Hematopoietic multipotent progenitor cell treated with erythropoietin and hydrocortisone succinate and interleukin-3 and kit ligand, for 15 days (in vitro differentiated cells): ENCODE data around the gene PHYKPL.
"Not testable (repeated sequence)": the region's sequence is repeated elsewhere in the genome, so short reads cannot be mapped to it uniquely, and the experiment has no call there.

Experiments
- DNase-seq: peaks from one replicate; pipeline ENCODE4 v3.0.0-alpha.2; 2015; ENCODE audit warnings: low spot score

Gene PHYKPL

DNA sequence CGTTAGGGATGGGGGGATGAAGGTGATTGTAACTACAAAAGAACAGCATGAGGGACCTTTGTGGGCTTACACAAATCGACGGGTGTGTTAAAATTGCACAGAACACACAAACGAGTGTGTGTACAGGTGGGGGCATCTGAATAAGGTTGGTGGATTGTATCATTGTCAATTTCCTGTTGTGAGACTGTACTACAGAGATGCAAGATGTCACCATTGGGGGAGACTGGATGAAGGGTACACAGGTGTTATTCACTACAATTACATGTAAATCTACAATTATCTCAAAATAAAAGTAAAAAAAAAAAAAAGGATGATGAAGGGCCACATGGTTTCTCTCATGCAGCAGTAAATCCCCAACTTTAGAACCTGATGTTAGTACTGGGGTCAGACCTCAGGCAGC, 31.4 kb upstream of the PHYKPL start:
- no peak for DNase-seq

DNA sequence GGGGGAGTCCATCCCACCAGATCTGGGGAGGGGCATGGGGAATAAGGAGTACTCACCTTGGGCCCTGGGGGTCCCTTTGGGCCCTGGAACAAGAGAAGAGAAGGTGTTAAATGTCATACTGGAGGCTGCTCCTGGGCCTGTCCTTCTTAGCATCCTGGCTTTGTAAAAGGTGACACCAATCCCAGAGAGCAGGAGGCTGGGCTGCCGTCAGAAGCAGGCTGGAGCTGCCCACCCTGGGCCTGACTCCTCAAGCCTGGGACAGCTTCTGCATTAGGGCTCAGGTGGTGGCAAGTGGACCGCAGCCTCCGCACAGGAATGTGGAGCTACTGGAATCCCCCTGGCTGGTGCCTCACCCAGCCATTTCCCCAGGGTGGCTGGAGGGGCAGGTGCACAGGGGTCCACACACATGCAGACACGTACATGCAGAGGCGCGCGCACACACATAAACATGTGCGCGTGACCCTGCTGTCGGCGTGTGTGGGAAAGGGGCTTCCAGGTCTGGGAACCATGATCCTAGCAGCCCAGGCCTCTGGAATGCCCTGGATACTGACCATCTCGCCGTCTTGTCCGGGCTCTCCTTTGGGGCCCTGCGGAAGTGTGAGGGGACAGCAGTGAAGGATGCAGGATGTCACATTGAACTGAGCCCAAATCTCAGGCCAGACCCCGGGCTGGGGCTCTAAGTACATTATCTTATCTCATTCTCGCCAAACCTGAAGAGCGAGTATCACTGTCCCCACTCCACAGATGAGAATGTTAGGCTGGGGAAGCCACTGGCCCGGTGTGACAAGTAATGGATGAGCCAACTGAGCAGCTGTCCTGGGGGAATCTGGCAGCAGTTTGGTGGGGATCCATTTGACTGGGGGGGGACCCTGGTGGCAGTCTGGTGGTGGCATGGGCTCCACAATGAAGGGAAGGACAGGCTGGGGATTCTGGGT, 29.3 kb upstream of the PHYKPL start:
- DNase-seq: no peak

DNA sequence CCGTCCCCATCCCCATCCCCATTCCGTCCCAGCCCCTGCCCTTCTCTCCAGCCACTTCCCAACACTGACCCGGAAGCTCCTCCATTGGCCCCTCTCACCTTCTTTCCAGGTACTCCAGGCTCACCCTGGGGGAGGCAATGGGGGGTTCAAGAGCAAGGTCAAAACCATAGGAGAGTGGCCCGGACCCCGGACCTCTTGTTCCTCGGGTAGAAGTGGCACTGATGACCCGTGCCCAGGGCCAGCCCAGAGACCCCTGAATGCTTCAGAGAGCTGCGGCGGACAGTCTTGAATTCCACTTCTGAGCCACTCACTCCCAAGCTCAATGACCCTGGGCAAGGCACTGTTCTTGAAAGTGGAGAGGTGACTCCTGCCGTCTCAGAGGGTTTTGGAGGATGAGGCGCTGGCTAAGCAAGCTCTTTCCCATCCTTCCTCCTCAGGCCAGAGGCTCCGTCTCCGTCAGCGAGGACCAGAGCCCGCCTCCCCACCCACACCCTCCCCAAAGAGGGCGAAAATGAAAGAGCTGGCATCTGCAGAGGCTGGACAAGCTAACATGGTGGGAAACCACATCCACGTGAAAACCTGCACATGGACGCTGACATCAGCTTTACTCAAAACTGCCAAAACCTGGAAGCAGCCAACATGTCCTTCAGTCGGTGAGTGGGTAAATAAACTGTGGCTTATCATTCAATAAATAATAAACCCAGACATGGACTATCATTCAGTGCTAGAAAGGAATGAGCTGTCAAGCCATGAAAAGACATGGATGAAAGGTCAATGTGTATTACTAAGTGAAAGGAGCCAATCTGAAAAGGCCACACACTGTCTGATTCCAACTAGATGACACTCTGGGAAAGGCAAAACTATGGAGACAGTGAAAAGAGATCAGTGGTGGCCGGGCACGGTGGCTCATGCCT, 27.3 kb upstream of the PHYKPL start:
- no peak for DNase-seq

DNA sequence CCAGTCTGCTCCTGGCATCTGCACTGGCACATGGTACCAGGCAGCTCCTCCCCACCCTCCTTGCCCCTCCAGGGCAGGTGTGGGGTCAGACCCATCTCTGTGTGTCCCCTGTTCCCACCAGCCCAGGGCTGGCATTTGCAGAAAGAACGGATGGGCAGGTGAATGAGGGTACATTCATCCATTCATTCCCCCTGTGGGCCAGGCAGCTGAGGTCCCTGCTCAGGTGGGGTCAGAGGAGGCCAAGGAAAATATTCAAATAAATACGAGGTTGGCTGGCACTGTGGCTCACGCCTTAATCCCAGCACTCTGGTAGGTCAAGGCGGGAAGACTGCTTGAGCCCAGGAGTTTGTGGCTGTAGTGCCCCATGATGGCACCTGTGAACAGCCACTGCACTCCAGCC, 25.0 kb upstream of the PHYKPL start:
- DNase-seq: no peak

DNA sequence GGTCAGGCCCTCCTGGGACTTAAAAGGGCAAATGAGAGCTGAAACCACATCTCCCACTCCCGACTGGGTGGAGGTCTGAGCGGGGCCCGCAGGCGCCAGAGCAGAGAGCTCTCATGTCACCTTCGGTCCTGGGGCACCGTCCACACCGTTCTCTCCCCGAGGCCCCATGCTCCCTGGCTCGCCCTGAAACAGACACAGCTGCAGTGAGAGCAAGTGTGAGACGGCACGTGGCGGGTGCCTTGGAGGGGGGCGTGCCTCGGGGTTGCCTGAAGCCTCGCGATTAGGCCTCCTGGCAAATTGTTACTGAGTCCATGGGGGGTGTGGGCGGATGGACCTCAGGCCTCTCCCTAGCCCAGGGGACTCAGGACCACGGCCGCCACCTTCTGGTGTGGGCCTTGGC, 24.1 kb upstream of the PHYKPL start:
- no peak for DNase-seq

DNA sequence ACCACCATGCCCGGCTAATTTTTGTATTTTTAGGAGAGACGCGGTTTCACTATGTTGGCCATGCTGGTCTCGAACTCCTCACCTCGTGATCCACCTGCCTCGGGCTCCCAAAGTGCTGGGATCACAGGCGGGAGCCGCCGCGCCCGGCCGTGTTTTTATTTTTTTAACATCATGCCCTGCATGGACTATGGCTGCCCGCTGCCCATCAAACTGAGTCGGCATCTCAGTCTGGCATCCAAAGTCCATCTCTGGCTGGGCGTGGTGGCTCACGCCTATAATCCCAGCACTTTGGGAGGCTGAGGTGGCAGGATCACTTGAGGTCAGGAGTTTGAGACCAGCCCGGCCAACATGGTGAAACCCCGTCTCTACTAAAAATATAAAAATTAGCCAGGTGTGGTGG, 21.0 kb upstream of the PHYKPL start:
- not testable (repeated sequence) for DNase-seq

DNA sequence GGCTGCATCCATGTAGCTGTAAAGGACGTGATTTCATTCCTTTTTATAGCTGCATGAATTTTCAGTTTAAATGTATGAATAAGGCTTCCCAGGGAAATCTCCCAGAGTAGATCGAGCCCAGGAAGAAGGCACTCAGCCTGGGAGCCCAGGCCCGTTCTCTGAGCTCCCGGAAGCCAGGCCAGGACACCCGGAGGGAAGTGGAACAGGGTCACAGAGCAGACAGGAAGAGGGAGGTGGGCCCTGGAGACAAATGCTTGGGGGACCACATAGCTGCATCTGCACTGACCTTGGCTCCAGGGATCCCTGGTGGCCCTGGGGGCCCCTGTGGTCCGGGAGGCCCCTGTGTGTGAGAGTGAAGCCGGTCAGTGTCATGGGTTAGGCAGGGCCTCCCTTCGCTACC, 19.7 kb upstream of the PHYKPL start:
- DNase-seq: no peak

DNA sequence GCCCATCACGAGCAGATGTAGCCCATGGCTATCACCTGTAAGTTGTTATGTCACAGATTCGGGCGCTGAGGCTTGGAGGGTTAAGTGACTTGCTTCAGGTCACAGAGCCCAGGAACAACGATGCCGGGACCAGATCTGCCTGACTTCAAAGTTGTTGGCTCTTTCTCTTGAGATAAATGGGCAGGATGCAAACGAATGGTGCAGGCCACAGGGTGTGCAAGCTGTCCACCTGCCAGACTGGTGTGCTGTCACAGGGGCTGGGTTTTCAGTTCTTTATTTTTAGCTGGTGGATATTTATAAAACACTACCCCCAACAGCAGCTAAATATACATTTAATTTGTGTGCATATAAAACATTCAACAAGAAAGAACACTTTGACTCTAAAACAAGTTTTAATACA, 17.7 kb upstream of the PHYKPL start:
- no peak for DNase-seq

DNA sequence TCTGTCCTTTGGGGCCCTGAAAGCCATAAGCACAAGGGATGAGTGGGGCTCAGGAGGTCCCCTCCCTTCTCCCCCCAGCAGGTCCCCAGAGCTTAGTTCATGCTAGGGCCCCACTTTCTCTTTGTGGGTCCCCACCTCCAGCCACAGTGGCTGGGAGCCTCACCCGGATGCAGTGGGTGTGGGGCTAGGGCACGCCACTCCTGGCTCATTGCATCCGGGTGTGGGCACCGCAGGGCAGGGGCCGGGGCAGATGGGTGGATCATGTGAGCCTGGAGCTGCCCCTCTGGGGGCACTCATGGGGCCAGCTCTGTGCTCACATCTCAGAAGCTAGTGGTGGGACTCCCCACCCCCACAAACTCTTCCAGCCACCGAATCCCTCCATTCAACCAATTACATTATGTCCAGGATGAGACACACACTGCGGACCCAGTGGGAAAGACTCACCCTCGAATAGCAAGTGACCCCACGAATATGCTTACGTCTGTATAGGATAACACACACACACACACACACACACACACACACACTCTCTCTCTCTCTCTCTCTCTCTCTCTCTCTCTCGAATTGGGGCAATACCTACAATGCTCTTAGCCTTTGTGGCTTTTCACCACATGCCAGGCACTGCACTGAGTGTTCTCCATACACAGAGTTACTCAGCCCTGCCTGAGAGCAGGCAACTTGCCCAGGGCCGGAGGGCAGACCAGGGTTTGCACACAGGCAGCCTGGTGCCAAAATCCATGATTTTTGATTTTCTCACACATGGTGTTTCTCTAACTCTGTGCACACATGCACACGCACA, 16.8 kb upstream of the PHYKPL start:
- DNase-seq: no peak

DNA sequence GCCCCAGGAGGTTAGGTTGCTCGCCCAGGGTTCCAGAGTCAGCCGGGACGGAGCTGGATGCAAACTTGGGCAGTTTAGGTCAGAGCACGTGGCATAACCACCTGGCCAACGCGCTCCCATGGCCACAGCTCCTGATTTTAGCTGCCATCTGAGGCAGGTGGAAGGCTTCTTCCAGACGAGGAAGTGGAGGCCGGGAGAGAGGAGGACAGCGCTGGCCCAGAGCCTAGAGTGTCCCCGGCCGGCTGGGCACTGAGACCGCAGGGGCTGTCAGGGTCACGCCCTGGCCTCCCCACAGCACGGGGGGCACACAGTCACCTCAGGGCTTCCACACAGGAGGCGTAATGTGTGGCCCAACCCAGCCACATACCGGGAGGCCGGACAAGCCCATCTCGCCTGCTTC, 16.1 kb upstream of the PHYKPL start:
- no peak for DNase-seq

DNA sequence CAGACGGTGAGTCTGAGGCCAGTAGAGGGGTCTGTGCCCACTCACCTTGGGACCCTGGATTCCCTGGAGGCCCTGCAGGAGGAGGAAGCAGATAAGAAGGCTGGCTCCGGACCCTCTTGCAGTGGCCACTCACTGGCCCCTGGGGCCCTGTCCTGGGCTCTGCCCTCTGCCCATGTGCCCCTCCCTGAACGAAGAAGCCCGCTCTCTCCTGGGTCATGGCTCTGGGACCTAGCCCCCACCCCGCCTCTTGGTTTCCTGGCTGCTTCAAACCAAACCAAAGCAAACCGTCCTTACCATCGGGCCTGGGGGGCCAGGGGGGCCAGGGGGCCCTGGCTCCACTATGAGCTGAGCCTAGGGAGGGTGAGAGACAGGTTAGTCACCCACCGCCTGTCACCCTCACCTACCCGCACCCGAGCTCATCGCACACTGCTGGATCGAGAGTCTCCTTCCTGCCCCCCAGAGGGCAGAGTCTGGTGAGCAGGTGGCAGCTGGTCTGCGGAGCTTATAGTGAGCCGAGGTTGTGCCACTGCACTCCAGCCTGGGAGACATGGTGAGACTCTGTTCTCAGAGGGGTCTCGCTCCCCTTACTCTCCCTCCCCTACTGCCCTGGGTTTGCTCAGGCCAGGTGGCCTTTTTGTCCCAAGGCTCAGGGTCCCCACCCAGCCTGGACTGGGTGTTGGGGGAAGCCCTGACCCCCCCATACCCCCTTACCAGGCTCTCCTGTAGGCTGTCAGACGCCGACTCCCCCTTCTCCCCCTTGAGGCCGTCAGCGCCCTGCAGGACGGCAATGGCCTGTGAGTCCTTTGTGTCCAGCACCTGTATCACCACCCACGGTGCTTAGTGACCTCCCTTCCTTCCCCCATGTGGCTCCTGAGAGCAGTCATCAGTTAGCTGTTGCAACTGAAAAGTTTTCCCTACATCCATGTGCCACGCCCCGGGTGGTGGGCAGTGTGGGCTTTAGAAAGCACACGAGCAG, 15.2 kb upstream of the PHYKPL start:
- no peak for DNase-seq

DNA sequence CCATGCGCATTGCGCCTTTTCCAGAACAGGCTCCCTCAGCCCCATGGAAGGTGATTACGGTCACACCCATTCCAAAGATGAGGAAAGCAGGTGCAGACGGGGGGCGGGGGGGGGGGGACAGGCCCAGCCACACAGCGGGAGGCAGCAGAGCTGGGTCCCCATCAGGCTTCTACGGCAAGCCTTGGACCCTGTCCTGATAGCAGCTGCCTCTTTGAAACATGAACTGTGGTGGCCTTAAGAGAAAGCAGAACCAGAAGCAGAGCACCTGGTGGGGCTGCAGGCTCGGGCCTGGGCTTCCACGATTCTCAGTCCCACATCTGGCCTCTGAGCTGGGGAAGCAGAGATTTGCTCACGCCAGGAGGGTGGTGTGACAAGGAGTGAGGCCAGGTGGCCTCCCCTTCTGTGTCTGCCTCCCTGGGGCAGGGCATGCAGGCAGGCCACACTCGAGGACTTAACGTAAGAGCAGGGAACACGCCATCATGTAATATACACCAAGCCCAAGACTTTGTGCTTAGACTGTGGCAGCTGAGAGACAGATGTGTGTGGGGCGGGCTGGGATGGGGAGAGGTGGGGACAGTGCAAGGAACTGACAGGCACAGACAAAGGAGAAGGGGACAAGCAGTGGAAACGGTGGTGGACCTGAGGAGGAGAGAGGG, 14.2 kb upstream of the PHYKPL start:
- DNase-seq: no peak

DNA sequence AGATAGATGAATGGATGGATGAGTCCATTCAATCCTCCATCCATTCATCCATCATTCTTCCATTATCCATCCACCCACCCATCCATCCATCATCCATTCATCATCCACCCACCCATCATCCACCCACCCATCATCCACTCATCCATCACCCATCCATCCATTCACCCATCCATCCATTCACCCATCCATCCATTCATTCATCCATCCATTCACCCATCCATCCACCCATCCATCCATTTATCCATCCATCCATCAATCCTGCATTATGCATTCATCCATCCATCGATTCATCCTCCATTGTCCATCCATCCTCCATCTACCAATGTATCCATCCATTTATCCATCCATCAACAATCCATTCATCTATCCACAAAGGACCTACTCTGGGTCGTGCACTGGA, 12.8 kb upstream of the PHYKPL start:
- no peak for DNase-seq

DNA sequence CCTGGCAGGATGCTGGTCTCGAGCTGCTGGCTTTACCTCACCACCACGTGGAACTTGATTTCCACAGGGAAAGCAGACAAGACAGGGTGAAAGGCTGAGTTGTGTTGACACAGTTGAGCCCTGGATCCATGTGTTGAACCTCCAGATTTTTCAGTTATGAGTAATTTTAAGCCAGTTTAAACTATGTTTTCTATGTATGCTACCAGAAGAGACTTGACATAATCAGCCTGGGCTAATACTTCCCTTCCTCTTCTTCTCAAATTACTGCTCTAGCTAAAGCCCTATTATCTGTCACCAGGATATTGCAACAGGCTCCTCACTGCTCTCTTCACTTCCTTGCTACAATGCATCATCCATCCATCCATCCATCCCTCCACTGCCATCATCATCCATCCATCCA, 12.0 kb upstream of the PHYKPL start:
- no peak for DNase-seq

DNA sequence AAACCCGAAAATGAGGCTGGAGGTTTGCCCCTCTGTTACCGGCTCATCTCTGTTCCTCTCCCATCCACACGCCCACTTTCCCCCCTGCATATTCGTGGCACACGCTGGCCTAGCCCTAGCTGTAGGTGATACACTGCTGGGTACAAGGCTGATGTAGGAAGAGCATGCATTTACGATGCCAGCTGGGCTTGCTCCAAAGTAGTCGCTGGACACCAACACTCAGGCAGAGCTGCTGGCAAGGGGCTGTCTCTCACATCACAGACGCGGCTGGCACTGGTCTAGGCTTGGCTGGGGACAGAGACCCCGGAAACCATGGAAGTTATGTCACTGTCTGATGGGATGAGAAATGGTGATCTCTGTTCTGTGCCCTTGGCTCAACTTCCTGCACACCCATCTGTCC, 9.8 kb upstream of the PHYKPL start:
- DNase-seq: no peak

DNA sequence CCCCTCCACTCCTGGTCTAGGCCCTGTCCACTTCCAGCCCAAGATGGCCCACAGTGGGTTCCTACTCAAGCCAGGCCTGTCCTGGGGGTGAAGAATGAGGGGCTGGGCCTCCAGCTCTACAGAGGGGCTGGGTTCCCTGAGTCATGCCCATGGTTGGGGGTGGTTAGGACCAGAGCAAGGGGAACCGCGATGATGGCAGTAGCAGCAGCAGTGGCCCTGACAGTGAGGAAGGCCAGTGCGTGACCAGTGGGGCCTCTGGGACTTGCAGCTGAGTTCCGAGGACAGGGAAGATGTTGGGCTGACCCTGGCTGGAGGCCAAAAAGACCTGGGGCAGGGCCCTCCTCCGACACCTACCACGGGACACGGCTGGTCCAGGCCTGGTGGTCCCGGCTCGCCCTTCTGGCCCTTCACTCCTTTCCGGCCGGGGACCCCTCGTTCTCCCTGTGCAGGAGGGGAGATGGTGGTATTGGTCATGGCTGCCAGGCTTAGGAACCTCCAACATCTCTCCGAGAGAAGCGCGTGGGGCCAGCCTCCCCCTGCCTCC, 9.2 kb upstream of the PHYKPL start:
- DNase-seq: no peak

DNA sequence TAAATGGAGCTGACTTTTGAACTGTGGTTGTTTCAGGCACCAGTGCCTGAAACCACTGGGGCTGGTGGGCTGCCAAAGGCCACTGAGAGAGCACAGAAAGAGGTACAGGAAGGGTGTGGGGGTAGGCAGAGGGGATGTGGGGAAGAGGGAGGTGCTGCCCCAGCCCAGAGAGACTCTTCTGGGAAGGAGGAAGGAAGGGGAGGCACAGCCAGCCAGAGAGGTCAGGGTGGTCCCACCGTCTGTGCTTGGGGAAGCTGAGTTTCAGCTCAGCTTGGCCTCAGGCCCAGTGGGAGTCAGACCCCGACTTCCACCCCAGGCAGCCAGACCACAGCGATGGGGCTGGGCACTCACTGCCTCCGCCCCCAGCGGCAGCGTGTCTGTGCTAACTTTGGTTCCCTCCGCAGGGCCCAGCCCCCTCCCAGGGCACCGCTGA, 8.6 kb upstream of the PHYKPL start:
- no peak for DNase-seq

DNA sequence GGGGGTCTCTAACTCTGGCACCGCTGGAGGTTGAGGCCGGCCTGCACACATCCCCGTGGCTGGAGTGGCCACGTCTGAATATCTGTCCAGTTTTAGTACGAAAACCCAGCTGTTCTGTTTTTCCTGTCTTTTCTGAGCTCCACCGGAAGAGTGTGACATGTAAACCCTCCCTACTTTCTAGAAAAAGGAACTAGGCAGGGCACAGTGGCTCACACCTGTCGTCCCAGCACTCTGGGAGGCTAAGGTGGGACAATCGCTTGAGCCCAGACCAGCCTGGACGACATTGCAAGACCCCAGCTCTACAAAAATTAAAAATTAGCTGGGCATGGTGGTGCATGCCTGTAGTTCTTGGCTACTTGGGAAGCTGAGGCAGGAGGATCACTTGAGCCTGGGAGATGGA, 8.2 kb upstream of the PHYKPL start:
- no peak for DNase-seq

DNA sequence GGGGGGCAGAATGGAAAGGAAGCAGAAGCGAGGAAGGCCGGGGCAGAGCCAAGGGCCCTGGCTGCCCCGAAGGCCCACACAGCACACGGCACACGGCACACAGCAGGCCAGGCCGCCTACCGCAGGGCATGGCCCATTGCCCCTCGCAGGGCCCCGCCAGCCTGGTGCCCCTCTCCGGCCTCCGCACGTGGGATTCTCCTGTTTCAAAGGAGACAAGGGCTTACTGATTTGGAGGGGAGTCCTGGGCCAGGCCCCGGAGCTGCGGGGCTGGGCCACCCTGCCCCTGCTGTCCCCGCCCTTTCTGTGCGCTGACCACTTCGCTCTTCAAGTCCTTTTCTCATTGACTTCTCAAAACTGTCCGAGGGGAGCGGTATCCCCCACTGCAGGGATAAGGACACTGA, 7.7 kb upstream of the PHYKPL start:
- no peak for DNase-seq

DNA sequence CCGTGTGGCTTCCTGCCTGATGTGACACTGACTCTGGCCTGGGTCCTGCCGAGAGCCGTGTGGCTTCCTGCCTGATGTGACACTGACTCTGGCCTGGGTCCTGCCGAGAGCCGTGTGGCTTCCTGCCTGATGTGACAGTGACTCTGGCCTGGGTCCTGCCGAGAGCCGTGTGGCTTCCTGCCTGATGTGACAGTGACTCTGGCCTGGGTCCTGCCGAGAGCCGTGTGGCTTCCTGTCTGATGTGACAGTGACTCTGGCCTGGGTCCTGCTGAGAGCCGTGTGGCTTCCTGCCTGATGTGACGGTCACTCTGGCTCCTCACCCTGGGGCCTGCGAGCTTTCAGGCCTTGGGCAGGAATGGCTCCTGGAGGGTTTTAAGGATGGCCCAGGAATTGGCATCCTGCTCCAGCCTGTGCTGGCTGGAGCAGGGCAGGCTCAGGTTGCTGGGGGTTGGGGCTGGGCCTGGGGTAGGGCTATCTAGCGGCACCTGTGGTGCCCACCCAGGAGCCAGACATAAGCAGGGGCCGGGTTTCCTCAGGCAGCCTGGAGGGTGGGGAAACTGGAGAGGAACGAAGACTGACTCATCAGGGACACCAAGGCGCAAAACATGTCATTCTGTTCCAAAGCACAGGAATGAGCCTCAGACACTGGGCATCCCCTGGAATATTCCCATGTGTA, 7.2 kb upstream of the PHYKPL start:
- DNase-seq: not testable (repeated sequence)
